GM19455 (cell line): ENCODE data around the gene MCEE.
"Not testable (repeated sequence)": the region's sequence is repeated elsewhere in the genome, so short reads cannot be mapped to it uniquely, and the experiment has no call there.

Experiments used
- ATAC-seq: cut with Tn5 transposase; IDR thresholded peaks from one replicate; pipeline ENCODE4 v1.9.1; 2021; ENCODE audit not compliant: unreplicated experiment

Gene MCEE

DNA sequence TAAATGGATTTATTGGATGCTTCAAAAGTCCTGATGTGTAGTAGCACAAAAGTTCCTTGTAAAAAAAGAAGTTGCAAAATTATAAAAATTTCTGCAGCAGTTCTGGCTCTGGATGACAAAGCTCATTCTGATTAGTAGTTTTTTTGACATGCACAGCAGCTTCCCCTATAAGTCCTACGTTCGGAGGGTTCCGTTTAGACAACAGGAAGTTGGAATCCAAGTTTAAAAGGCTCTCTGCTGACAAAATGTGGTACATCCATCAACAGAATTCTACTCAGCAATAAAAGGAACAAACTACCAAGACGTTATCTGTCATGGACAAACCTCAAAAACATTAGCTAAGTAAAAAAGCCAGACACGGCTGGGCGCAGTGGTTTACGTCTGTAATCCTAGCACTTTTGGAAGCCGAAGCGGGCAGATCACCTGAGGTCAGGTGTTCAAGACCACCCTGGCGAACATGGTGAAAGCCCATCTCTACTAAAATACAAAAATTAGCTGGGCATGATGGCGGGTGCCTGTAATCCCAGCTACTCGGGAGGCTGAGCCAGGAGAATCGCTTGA is 46.2 kb downstream of the MCEE start:
- ATAC-seq = not testable (repeated sequence)

GRCh38 chr2:71083297-71083696 is 46.7 kb downstream of the MCEE start:
- ATAC-seq = not testable (repeated sequence)

- ATAC-seq = no peak
These were observed 47.4 kb downstream of the MCEE start for GRCh38 chr2:71082402-71083252.

DNA sequence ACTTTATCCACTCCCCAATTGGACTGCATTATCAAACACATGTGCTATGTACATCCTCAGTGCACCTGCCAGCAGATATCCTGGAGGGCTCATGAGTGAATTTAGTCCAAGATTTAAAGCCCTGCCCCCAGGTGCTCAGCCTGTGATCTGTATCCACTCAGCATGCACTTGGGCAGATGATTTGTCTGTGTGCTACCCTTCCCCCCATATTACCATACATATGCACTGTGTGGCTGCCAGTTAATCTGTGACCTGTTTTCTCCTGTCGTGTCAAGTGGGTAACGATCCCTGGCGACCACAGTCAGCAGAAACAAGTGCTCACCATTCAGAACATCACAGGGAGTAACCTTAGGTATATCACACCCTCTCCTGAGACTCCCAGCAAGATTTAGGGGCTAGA is 51.4 kb downstream of the MCEE start:
- no peak for ATAC-seq

- no peak for ATAC-seq
These were observed 55.1 kb downstream of the MCEE start for GRCh38 chr2:71074893-71075395.

- no peak for ATAC-seq
These were observed 56.6 kb downstream of the MCEE start for GRCh38 chr2:71073475-71073874.

DNA sequence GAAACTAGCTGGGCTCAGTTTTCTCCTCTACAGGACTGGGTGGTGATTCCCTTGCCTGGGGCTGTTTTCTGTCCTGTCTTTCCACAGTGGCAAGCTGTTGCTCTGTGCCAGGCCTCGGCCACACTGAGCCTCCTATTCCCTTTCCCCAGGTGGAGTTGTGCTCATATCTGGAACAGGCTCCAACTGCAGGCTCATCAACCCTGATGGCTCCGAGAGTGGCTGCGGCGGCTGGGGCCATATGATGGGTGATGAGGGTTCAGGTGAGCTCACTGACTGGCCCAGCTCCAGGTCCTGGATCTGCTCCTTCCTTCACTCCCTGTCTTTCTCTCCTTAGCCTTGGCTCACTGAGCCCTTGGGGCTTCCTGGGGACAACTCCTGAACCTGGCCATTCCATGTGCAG is 57.5 kb downstream of the MCEE start:
- no peak for ATAC-seq

DNA sequence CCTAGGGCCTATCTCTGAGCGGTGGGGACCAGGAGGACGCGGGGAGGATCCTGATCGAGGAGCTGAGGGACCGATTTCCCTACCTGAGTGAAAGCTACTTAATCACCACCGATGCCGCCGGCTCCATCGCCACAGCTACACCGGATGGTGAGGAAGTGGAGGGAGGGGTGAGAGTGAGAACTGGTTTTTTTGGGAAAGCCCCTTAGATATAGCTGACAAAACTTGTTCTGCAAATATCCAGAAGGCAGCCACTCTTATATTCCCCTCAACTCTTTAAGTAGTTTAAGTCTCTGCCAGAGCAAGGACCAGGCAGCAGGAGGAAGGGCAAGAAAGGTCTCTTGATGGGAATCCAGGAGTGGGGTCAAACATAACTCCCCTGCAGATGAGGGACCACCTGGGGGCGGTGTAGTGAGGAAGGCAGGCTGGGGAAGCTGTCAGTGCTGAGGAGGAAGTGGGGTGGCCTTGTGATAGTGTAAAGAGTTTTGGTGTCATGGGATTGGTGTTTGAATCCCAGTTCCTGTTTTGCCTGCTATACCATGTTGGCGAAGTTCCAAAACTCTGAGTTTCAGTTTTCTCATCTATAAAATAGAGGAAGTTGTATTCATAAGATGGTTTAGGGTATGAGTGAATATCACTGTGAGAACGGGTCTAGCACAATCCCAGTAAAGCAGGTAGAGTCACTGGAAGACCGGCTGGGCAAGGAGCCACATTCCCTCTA is 58.2 kb downstream of the MCEE start:
- peak; percentile 36 for ATAC-seq

DNA sequence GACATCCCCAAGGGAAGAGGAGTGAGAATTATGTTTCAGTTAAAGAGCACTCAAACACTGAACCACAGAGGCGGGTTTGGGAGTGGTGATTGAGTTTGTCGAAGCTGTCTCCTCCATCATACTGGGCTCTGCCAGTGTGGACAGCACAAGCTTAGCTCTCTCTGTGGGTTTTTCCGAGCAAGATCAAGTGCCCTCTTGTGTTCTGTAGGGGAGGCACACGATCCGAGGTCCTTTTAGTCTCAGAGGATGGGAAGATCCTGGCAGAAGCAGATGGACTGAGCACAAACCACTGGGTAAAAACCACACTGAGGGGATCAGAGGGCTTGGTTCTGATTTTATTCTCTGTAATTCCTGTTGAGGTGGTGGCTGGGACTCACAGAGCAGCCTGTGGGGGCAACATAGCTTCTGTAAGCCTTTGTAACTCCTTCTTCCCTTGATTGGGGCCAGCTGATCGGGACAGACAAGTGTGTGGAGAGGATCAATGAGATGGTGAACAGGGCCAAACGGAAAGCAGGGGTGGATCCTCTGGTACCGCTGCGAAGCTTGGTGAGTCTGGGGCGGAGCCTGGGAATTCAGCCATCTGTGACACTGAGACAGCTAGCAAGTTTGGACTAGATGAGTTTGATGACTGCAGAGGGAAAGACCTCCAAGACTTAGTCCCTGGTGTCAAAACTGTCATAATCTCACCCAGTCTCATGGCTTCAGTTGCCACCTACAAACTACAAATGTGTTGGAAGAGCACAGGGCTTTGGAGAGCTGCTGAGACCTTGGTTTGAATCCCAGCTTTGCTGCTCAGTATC is 59.5 kb downstream of the MCEE start:
- ATAC-seq = no peak

DNA sequence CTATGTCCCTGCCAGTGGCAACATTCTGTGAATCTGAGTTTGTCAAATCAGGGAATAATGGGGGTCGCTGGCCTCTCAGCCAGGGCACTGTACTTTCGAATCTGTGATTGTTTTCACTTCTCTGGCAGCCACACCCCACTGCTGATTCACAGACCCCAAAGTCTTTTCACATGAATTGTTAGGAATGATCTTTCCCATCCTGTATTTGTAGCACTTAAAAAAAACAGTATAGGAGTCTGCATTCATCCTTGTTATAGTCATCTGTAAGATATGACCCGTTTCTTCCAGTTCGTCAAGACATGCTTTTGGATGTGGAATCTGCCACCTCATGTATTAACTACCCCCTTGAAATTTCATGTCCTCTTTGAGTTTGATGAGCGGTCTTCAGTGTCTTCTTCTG is 60.7 kb downstream of the MCEE start:
- ATAC-seq = no peak

GRCh38 chr2:71068218-71069035 is 61.6 kb downstream of the MCEE start, which contains the start of gene NAGK:
NAGK (plus strand) TSS chr2:71068648; CDS start chr2:71068684, 36 bp downstream.
- peak; percentile 56 for ATAC-seq

DNA sequence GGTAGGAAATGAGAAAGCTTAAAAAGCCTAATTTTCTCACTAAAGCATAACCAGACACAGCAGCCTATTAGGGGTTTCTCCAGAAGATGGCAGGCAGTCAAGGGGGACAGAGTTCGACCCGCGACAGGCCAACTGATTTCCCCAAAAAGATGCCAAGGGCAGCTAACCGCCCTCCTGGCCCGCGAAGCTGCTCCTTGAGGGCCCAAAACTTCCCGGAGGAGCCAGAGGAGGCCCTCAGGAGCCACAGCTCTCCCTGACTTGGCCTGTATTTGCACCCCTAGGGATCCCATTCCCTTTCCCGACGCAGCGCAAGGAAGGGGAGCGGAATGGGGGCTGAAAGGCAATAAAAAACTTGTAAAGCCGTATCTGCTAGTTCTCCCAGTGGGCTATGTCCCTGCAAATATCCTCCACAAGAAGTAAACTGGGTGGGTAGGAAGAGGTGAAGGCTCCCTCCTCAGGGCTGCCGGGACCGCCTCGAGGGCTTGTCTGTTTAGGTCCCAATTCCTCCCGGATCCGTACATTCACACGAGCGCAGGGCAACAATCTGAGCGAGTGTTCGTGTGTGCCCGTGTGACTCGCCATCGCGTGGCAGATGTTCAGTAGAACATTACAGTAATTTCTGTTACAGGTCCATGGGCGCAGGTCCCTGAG is 62.3 kb downstream of the MCEE start:
- peak; percentile 10 for ATAC-seq

GRCh38 chr2:71066856-71067255 is 63.2 kb downstream of the MCEE start:
- no peak for ATAC-seq

DNA sequence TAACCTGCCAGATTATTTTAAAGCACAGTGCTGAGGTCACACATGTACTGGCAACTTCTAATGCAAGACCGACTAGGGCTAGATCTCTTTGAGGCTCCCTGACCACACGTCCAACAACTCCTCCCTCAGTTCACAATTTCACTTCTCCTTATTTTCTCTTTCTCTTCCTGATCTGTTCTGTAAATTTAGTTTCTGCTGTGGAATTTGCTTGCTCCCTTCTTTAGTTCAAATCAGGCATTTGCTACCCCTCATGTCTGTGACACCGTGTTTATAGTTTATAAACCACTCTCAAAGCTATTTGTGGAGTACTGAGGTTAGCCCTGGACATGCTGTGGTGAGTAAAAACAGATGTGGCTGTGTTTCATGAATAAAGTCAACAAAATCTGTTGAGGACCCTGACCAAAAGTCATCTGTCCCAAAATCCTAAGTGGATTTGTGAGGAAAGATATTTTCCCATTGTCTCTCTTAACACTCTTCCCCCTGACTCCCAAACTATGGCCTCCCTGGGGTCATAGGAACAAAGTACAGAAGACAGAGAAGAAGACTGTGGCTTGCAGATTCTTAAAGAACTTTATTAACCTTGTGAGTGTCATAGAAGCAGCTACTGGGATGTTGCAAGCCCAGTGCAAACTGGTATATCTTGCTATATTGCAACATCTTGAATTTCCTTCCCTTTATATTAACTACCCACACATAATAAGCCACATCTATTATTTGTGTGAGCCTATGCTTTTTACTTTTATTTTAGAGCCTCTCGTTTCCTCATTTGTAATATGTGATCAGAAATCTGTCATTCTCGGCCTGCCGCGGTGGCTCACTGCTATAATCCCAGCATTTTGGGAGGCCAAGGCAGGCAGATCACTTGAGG is 65.0 kb downstream of the MCEE start:
- no peak for ATAC-seq

- no peak for ATAC-seq
These were observed 65.9 kb downstream of the MCEE start for GRCh38 chr2:71064110-71064611.

DNA sequence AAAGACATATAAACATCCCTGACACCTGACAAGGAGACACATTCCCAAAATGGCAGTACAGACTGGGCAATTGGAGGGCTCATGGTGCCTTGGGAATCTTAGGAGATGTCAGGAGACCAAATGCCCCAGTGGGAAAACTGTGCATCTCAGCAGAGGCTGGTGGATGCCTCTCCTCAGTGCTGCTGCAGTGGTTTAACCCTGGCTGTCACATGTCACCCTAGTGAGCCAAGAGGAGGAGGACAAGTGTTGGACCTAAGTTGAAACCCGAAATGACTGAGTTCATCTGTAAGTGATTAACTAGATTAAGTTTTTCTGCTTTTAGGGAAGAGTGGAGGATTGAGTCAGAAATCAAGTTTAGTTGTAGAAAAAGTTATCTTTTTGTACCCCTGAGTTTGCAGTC is 66.8 kb downstream of the MCEE start:
- ATAC-seq = no peak

DNA sequence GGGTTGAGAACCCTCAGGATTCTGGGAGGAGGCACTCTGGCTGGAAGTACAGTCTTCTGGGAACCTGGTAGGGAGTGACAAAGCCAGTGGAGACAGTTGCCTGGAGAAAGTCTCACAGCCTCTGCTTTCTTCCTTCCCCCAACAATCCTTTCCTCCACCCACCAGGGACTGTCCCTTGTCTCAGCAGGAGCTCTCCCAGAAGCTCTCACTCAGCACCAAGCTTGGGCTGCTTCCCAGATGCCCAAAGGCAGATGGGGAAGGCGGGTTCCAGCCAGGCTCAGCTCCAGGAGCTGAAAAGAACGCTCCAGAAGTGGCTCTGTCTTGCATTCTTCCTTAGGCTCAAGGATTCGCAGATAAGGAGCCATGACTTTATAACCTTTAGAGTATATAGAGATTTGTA is 69.2 kb downstream of the MCEE start:
- ATAC-seq = no peak

GRCh38 chr2:71060211-71060610 is 69.8 kb downstream of the MCEE start:
- ATAC-seq = no peak
